Activated B cell treated with CpG ODN at 0.5 μM for 24 hours (primary cell): ENCODE measurements around the gene RBMS3. TPM values are rescaled to one million over a fixed set of nuclear protein-coding genes. Genes with fewer than 3 reads are reported as not detected.

Experiments
- ATAC-seq: fragments of 200-7000 bp; cut with Tn5 transposase; one replicate; pipeline ENCODE4 v1.10.0; 2021; ENCODE audit warnings: low read depth, mild to moderate bottlenecking, moderate library complexity
- CTCF ChIA-PET: fragments of 350-600 bp; sonication (Branson Sonifier 250); formaldehyde crosslinking; loops from one replicate; lab custom pipeline; 2021; ENCODE audit warnings: antibody characterized with exemption; lab: Charles Lee
- POLR2A ChIA-PET: fragments of 350-600 bp; sonication (Branson Sonifier 250); formaldehyde crosslinking; loops from one replicate; lab custom pipeline; 2021; ENCODE audit warnings: antibody characterized with exemption; lab: Charles Lee
- DNase-seq: peaks from one replicate; pipeline ENCODE4 v3.0.0; 2022
- H3K27ac Mint-ChIP-seq: one replicate; pipeline ENCODE4 v1.8.0; 2020; ENCODE audit warnings: mixed read lengths
- H3K27me3 Mint-ChIP-seq: one replicate; pipeline ENCODE4 v1.8.0; 2021; ENCODE audit warnings: mixed read lengths
- H3K36me3 Mint-ChIP-seq: one replicate; pipeline ENCODE4 v1.8.0; 2021; ENCODE audit warnings: low read depth, mixed read lengths
- H3K4me1 Mint-ChIP-seq: one replicate; pipeline ENCODE4 v1.8.0; 2021; ENCODE audit warnings: mixed read lengths
- H3K4me3 Mint-ChIP-seq: one replicate; pipeline ENCODE4 v1.8.0; 2020; ENCODE audit warnings: mild to moderate bottlenecking, mixed read lengths
- H3K9me3 Mint-ChIP-seq: one replicate; pipeline ENCODE4 v1.8.0; 2020; ENCODE audit warnings: mixed read lengths
- CTCF ChIP-seq: fragments of 200-600 bp; IDR thresholded peaks from one replicate; pipeline ENCODE4 v1.8.0; 2022; ENCODE audit warnings: antibody characterized with exemption, mild to moderate bottlenecking
- intact Hi-C: fragments of 100-400 bp; cut with micrococcal nuclease; formaldehyde crosslinking; loops from one replicate; pipeline ENCODE4 v1.15.1; 2024
- total RNA-seq: library from RNA; stranded (reverse); gene quantifications from 2 replicates; pipeline ENCODE4 v1.2.3, GENCODE V29; 2022

The RBMS3 gene
- total RNA-seq, 1 donor from 2014 or later: 0.31 TPM

DNA sequence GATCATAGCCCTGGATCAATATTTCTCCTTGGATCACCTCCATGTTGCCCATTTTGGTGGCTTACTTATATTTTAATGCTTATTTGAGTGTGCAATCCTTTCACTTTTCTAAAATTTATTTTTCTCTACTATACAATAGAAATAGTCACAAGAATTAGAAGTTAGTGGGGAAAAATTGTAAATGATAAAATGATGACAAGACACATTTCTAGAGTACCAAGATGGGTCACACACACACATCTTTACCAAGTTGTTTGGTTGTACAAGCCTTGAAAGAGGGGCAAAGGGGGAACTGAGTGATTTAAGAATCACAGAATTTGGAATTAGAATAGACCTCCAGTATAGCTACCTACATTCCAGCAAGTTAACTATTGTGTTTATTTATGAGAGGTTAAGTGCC lies 545.8 kb downstream of the RBMS3 start:
- ChIA-PET POLR2A (no interaction called here), CTCF (no interaction called here)
- no peak overlapping the region for H3K27ac Mint-ChIP-seq
- intact Hi-C loops: no loop called here
- H3K36me3 Mint-ChIP-seq: no peaks in the 10 kb centered on the region
- no peak for ATAC-seq
- no peak for TF ChIP-seq CTCF
- no peak for DNase-seq
- no peaks in the 10 kb centered on the region for H3K27me3 Mint-ChIP-seq
- no peaks in the 10 kb centered on the region for H3K4me1 Mint-ChIP-seq
- no peaks in the 10 kb centered on the region for H3K9me3 Mint-ChIP-seq
- H3K4me3 Mint-ChIP-seq: no peak overlapping the region

DNA sequence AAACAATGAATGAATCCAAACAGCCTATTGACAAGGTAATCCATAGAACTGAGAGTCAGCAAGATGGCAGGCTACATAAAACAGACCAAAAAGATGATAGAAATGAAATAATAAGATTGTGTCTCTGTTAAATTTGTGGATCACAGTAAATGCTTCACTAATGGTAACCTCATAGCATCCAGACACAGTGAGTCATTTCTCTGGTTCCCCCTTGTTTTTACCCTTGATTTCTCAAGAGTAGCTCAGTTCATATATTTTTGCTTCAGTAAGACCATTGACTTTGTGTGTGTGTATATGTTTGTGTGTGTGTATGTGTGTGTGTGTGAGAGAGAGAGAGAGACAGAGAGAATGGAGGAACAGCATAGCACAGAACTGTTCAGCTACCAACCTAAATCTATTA lies 546.9 kb downstream of the RBMS3 start:
- H3K36me3 Mint-ChIP-seq: no peaks in the 10 kb centered on the region
- CTCF ChIA-PET: no interaction called here
- H3K27me3 Mint-ChIP-seq: no peaks in the 10 kb centered on the region
- H3K4me3 Mint-ChIP-seq: no peak overlapping the region
- intact Hi-C loops: no loop called here
- no peak overlapping the region for H3K27ac Mint-ChIP-seq
- ATAC-seq: no peak
- H3K4me1 Mint-ChIP-seq: no peaks in the 10 kb centered on the region
- TF ChIP-seq CTCF: no peak
- H3K9me3 Mint-ChIP-seq: no peaks in the 10 kb centered on the region
- no peak for DNase-seq
- POLR2A ChIA-PET: no interaction called here

GRCh38 chr3:29829340-29829739 lies 548.5 kb downstream of the RBMS3 start:
- H3K4me3 Mint-ChIP-seq: no peak overlapping the region
- intact Hi-C loops: no loop called here
- CTCF ChIA-PET: no interaction called here
- DNase-seq (no peak), ATAC-seq (no peak)
- H3K9me3 Mint-ChIP-seq: peaks cover 6% of the 10 kb centered on the region
- no peaks in the 10 kb centered on the region for H3K27me3 Mint-ChIP-seq
- H3K4me1 Mint-ChIP-seq: no peaks in the 10 kb centered on the region
- POLR2A ChIA-PET: no interaction called here
- no peaks in the 10 kb centered on the region for H3K36me3 Mint-ChIP-seq
- TF ChIP-seq CTCF: no peak
- no peak overlapping the region for H3K27ac Mint-ChIP-seq

- CTCF ChIA-PET: no interaction called here
- TF ChIP-seq CTCF: no peak
- POLR2A ChIA-PET: no interaction called here
- Mint-ChIP-seq H3K36me3 (no peaks in the 10 kb centered on the region), H3K27me3 (no peaks in the 10 kb centered on the region), H3K9me3 (no peaks in the 10 kb centered on the region), H3K27ac (no peak overlapping the region), H3K4me3 (no peak overlapping the region), H3K4me1 (no peaks in the 10 kb centered on the region)
- intact Hi-C loops: no loop called here
- DNase-seq (no peak), ATAC-seq (no peak)
Observed at GRCh38 chr3:29850641-29851040, 569.8 kb downstream of the RBMS3 start.

DNA sequence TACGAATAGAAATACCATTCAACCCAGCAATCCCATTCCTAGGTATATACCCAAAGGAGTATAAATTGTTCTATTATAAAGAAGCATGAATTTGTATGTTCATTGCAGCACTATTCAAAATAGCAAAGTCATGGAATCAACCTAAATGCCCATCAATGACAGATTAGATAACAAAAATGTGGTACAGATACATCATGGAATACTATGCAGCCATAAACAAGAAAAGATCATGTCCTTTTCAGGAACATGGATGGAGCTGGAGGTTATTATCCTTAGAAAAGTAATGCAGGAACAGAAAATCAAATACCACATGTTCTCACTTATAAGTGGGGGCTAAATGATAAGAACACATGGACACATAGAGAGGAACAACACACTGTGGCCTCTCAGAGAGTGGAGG lies 571.9 kb downstream of the RBMS3 start:
- intact Hi-C loops: no loop called here
- no peaks in the 10 kb centered on the region for H3K36me3 Mint-ChIP-seq
- H3K9me3 Mint-ChIP-seq: no peaks in the 10 kb centered on the region
- H3K4me3 Mint-ChIP-seq: no peak overlapping the region
- ATAC-seq (no peak), DNase-seq (no peak)
- H3K27ac Mint-ChIP-seq: no peak overlapping the region
- no peaks in the 10 kb centered on the region for H3K4me1 Mint-ChIP-seq
- POLR2A ChIA-PET: no interaction called here
- CTCF ChIA-PET: no interaction called here
- TF ChIP-seq CTCF: no peak
- no peaks in the 10 kb centered on the region for H3K27me3 Mint-ChIP-seq
